Measurements from ENCODE around the gene ZNF492.

- TF ChIP-seq TAF1 (IDR thresholded peaks at IDR 0.05; ENCODE audit: borderline replicate concordance, low read depth, low read length): no peak
- no peak for TF ChIP-seq ZBTB33 (IDR thresholded peaks at IDR 0.05)
- no peak for TF ChIP-seq REST (IDR thresholded peaks at IDR 0.05; ENCODE audit: low read depth, low read length)
- TF ChIP-seq CTCF (IDR thresholded peaks at IDR 0.05 in 2 of 3, conservative IDR thresholded peaks at IDR 0.05 in 1 of 3; ENCODE audit: control insufficient read depth in 2 of 3, extremely low read depth in 1 of 3, insufficient read depth in 1 of 3, low read depth in 3 of 3, low read length in 3 of 3): no peak
- no peak for TF ChIP-seq GABPA (IDR thresholded peaks at IDR 0.05; ENCODE audit: low read depth)
- TF ChIP-seq RAD21 (IDR thresholded peaks at IDR 0.05; ENCODE audit: insufficient read depth, low read depth, low read length): no peak
Observed at GRCh38 chr19:22634450-22634827, 315 bp downstream of the ZNF492 start.
